ENCODE measurements around the gene PLG.
"Not testable (repeated sequence)": the region's sequence is repeated elsewhere in the genome, so short reads cannot be mapped to it uniquely, and the experiment has no call there.

The PLG gene

GRCh38 chr6:160708993-160709392 lies 6.9 kb downstream of the PLG start:
- not testable (repeated sequence) for DNase-seq

- peak; percentile 47 for DNase-seq
Measured at GRCh38 chr6:160714731-160715316, 12.8 kb downstream of the PLG start.

DNA sequence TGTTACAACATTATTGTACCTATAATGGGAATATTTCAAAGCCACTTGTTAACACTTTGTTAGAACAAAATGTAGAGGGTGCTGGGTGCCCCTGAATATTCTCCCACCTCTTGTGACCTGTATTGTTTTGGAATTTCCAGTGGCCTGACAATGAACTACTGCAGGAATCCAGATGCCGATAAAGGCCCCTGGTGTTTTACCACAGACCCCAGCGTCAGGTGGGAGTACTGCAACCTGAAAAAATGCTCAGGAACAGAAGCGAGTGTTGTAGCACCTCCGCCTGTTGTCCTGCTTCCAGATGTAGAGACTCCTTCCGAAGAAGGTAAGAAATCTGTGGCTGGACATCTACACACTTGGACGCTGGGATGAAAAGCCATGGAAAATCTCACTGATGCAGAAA lies 28.9 kb downstream of the PLG start:
- no peak for DNase-seq

DNA sequence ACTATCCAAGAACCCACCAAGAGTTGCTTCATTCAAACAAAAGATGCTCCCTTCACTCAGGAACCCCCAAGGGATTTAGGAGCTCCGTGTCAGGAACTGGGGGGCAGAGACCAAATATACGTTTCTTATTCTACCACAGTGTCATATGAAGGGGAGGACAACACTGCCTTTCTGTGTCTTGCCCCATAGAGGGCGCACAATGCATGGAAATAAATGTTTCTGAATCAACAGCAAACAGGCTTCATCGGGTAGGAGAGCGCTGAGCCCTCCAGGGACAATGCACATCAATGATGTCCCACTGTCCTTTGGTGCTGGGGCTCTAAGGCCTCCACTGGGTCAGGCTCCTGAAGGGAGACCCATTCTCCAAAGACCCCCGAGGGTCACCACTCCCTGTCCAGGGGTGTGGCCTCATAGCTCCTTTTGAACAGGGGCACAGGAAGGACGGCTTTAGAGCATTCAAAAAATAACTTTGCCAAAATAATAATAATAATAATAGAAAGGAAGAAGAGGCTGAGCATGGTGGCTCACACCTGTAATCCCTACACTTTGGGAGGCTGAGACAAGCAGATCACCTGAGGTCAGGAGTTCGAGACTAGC lies 31.1 kb downstream of the PLG start:
- DNase-seq = peak; percentile 24

DNA sequence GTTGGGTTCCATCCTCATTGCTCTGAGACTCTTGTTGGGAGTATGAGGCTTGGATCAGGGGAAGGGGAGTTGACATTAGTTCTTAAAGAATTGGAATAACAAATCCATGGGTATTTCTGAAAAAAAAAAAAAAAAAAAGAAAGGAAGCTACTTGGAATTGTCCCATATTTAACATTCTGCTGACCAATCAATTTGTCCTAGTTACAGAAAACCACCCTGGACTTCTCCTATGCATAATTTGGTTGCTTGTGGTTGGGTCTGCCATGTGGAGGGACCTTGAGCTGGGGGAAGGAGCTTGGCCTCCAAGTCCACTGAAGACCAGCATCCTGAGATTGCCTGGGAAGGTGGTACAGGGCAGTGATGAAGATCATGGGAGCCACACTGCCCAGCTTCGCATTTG lies 32.6 kb downstream of the PLG start:
- no peak for DNase-seq

GRCh38 chr6:160735523-160735922 lies 33.5 kb downstream of the PLG start:
- DNase-seq = no peak

- no peak for DNase-seq
Measured at GRCh38 chr6:160737934-160738333, 35.9 kb downstream of the PLG start.

- no peak for DNase-seq
Measured at GRCh38 chr6:160739955-160740354, 37.9 kb downstream of the PLG start.

- not testable (repeated sequence) for DNase-seq
Measured at GRCh38 chr6:160741012-160741411, 39.0 kb downstream of the PLG start.

DNA sequence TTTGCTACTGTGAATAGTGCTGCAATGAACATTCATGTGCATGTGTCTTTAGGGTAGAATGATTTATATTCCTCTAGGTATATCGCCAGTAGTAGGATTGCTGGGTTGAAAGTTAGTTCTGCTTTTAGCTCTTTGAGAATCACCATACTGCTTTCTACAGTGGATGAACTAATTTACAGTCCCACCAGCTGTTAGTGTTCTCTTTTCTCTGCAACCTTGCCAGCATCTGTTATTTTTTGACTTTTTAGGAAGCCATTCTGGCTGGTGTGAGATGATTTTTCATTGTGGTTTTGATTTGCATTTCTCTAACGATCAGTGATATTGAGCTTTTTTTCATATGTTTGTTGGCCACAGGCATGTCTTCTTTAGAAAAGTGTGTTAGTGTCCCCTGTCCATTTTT lies 40.0 kb downstream of the PLG start:
- DNase-seq = no peak

DNA sequence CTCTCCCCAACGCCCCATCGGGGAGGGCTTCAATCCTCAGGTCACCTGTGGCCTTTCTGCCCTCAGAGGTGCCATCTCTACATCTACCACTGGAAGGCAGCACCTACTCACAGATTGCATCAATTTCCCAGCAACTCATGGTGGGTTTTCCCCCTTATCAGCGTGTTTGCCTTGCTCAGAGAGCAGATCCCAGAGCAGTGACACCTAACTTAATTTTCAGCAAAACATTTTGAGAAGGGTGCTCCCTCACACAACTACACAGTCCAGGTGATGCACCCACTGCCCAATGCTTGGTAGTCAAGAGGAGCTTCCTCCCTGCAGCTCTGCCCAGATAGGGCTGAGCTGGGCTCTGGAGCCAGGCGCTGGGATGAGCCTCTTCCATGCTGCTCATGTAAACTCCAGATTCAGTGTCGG lies 48.2 kb downstream of the PLG start:
- DNase-seq = no peak

- not testable (repeated sequence) for DNase-seq
Measured at GRCh38 chr6:160753211-160753610, 51.2 kb downstream of the PLG start.

GRCh38 chr6:160755165-160755564 lies 53.1 kb downstream of the PLG start:
- no peak for DNase-seq

GRCh38 chr6:160756021-160756420 lies 54.0 kb downstream of the PLG start:
- no peak for DNase-seq

DNA sequence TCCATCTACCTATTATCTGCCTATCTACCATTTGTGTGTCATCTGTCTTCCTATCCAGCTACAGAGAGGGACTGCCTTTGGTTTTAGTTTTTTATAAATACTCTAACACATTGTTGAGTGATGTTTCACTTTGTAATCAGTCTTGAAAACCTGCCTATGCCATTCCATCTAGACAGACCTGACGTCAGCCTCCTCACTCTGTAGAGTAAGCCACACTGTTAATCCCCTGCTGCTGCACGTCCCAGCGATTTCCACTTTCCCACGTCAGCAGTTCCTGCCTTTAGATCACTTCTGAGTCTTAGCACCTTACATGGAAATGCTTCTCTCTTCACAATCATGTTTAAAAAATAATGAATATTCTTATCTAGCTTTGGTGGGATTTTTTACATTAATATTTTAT lies 54.8 kb downstream of the PLG start:
- no peak for DNase-seq

GRCh38 chr6:160764847-160765246 lies 62.8 kb downstream of the PLG start:
- DNase-seq = no peak

- DNase-seq = no peak
Measured at GRCh38 chr6:160765412-160765811, 63.4 kb downstream of the PLG start.

DNA sequence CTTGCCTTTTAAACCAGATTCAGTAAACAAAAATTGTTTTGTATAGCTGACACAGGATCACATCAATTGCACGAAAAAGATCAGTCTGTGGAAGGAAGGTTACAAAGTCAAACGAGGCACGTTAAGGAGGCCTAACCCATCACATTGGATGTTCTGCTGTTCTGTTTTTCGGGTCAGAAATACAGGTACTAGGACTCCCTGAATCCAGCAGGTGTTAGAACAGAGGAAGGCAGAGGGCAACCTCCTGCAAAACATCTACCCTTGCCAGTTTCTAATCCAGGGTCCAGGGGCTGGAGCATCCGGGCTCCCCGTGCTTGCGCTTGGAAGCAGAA lies 64.6 kb downstream of the PLG start:
- DNase-seq = no peak

GRCh38 chr6:160766989-160767646 lies 65.1 kb downstream of the PLG start:
- DNase-seq = peak; percentile 30

- DNase-seq = no peak
Measured at GRCh38 chr6:160767647-160768019, 65.6 kb downstream of the PLG start.

DNA sequence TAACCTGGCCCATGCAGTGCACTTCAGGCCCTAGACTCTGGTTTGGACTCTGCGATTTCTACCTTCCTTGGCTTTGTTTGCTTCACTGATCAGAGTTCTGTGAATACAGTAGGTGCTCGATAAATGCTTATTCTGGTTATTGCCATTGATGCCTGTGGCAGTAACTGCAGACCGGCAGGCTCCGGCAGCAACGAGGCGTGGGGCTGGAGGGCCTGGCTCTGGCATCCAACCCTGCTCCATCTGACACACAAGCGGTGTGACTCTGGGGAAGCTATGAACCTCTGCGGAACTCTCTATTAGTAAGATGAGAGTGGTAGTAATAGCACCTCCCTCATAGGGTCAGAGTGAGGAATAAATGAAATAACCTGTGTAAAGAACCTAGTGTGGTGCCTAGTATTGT lies 66.1 kb downstream of the PLG start:
- no peak for DNase-seq

GRCh38 chr6:160774399-160774798 lies 72.4 kb downstream of the PLG start:
- DNase-seq = no peak

- no peak for DNase-seq
Measured at GRCh38 chr6:160775792-160776580, 73.9 kb downstream of the PLG start.

DNA sequence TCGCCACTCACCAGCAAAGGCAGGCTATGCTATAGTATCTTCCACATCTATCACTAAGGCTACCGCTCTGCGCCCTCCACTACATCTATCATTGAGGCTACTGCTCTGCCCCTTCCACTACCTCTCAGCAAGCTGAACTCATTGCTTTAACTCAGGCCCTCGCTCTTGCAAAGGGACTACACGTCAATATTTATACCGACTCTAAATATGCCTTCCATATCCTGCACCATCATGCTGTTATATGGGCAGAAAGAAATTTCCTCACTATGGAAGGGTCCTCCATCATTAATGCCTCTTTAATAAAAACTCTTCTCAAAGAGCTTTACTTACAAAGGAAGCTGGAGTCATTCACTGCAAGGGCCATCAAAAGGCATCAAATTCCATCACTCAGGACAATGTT lies 77.1 kb downstream of the PLG start:
- DNase-seq = not testable (repeated sequence)

Data from fibroblast of skin of right quadriceps (primary cell).